Stimulated activated CD8-positive, alpha-beta memory T cell treated with anti-CD3 and anti-CD28 coated beads, Interleukin-4, amount 100 ng/mL, for 4 hours (primary cell): ENCODE data around the gene DOHH.

Experiments
- DNase-seq, 2 donors: peaks; one replicate each; pipeline ENCODE4 v3.0.0-alpha.2; 2020; ENCODE audit warnings: low read depth in 2 of 2, low spot score in 1 of 2

Gene DOHH

DNA sequence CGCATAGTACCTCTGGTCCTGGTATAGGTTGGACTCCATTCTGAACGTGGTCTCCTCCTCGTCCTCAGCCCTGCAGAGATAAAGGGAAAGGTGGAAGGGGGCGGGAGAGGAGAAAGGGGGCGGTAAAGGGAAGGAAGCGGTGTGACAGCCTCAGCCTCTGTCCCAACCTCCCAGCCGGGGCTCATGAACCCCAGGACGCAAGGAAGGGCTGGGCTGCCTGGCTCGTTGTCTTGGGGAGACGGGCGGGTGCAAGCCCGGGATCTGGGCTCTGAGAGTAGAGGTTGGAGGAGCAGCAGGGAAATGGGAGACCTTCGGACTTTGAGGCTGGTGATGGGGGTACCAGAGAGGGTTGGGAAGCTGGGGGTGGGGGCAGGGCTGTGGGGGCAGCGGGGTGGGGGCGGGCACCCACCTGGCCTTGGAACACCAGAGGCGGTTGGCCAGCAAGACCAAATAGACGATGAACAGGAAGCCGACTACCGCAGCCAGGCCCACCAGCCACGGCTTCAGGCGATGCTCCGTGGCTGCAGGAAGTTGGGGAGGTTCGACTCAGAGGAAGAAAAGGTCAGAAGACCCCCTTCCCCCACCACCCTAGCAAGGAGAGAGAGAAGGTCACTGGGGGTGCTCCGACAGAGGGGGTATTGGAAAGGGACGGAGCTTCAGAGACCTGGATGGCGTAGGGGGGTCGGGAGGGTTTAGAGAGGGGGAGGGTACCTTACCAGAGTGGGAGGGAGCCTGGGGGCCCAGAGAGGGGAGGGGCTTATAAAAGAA is 21.9 kb downstream of the DOHH start:
- no peak for DNase-seq

DNA sequence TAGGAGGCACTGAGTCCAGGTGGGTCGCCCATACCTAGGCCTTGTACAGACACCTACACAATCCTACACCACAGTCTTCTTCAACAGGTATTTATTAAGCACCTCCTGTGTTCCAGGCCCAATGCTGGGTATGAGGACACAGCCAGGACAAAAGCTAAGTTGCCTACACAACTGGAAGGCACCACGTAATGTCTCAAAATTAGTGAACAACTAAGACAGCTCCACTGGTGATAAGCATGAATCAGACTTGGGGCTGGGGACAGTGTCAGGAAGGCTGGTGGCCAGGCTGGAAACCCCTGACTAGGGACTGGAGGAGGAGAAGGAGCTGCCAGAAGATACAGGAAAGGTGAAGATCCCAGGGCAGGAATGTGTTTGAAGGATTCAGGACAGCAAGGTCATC is 22.5 kb downstream of the DOHH start:
- no peak for DNase-seq

DNA sequence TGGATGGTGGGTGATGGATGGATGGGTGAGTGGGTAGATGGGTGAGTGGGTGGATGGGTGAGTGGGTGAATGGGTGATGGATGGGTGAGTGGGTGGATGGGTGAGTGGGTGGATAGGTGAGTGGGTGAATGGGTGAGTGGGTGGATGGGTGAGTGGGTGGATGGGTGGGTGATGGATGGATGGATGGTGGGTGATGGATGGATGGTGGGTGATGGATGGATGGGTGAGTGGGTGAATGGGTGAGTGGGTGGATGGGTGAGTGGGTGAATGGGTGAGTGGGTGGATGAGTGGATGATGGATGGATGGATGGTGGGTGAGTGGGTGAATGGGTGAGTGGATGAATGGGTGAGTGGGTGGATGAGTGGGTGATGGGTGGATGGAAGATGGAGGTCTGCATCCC is 23.0 kb downstream of the DOHH start:
- DNase-seq, result no peak

DNA sequence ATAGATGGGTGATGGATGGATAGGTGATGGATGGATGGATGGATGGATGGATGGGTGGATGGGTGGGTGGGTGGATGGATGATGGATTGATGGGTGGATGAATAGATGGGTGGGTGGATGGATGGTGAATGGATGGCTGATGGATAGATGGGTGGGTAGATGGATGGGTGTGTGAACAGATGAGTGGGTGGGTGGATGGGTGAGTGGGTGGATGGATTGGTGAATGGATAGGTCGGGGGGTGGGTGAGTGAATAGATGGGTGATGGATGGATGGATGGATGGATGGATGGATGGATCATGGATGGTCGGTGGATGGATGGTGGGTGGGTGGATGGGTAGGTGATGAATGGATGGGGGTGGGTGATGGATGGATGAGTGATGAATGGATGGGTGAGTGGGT is 23.6 kb downstream of the DOHH start:
- DNase-seq, result no peak

DNA sequence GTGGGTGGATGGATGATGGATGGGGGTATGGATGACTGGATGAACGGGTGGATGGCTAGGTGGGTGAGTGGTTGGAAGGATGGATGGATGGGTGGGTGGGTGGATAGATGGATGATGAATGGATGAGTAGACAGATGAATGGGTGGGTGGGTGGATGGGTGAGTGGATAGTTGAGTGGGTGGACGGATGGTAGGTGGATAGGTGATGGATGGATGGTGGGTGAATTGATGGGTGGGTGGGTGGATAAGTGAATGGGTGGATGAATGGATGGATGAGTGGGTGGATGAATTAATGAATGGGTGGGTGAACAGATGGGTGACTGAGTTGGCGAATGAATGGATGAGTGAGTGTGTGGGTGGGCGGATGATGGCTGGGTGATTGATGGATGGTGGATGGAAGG is 25.0 kb downstream of the DOHH start:
- DNase-seq, result no peak

DNA sequence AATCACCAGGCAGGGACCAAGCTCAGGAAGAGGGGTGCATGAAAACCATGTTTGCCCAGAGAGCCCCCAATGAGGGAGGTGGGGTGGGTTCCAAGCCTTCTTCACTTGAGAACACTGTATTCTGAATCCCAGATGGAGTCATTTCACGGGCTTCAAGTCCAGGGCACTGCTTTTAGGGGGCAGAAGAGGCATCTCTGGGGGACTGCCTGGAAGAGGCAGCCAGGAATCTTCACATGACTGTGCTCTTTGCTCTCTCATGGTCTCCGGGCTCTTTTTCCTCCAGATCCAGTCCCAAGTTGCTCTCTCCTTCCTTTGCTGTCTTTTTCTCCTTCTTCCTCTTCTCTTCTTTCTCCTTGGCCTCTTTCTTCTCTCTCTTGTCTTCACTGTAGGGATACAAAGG is 25.9 kb downstream of the DOHH start:
- no peak for DNase-seq

DNA sequence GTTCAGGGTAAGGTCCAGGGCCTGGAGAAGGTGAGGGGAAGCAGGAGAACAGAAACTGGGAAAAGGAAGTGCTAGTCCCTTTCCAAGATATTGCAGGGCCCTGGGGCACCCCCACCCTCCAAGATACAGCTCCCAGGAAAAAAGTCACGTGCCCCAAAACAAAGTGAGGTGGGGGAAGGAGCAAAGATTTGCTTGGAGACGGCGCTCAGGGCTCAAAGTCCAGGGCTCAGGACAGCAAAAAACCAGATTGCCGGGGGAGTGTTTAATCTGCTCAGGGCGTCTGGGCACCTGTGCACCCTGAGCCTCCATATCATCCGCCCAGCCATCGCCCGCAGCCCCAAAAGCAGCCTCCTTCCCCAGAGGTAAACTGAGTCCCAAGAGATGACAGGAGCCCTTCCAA is 26.5 kb downstream of the DOHH start:
- DNase-seq, result no peak

DNA sequence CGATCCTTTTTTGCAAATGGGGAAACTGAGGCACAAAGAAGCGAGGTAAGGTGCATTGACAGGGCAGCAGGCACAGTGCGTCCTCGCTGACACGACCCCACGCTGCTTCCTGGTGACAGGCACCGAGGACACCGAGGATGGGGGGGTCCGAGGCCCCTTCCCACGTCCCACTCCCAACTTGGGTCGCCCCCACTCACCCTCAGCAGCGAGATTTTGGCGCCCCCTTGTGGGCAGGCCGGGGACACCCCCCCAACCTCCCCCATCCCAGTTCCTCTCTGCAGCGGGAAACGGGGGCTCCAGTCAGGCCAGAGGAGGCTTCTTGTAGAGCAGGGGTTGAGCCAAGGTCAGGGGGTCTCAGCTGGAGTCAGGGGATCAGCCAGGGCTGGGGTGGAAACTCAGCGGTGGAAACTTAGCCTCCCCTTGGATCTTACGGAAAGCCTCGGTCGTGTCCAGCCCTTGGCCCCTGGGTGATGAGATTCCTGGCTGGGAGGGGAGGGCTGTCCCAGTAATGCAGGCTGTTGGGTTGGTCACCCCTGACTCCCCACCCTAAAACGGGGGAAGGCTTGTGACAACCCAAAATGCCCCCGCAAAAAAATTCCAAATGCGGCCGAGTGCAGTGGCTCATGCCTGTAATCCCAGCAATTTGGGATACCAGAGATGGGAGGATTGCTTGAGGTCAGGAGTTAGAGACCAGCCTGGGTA is 28.4 kb downstream of the DOHH start:
- no peak for DNase-seq

DNA sequence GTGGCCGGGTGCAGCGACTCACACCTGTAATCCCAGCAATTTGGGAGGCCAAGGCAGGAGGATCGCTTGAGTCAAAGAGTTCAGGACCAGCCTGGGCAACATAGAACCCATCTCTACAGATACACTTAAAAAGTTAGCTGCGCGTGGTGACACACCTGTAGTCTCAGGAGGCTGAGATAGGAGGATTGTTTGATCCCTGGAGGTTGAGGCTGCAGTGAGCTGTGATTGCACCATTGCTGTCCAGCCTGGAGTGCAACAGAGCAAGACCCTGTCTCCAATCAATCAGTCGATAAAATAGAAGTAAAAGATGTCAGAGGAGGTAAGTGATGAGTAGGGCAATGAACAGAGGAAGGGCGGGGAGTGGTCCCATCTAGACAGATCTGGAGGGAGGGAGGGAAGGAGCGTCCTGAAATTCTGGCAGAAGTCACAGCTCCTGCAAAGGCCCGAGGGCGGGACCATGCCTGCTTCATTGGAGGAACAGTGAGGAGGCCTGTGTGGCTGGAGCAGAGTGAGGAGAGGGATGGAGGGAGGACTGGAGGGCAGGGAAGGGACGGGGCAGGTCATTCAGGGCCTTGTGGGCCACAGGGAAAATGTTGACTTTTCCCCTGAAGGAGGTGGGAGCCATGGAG is 29.9 kb downstream of the DOHH start:
- no peak for DNase-seq

DNA sequence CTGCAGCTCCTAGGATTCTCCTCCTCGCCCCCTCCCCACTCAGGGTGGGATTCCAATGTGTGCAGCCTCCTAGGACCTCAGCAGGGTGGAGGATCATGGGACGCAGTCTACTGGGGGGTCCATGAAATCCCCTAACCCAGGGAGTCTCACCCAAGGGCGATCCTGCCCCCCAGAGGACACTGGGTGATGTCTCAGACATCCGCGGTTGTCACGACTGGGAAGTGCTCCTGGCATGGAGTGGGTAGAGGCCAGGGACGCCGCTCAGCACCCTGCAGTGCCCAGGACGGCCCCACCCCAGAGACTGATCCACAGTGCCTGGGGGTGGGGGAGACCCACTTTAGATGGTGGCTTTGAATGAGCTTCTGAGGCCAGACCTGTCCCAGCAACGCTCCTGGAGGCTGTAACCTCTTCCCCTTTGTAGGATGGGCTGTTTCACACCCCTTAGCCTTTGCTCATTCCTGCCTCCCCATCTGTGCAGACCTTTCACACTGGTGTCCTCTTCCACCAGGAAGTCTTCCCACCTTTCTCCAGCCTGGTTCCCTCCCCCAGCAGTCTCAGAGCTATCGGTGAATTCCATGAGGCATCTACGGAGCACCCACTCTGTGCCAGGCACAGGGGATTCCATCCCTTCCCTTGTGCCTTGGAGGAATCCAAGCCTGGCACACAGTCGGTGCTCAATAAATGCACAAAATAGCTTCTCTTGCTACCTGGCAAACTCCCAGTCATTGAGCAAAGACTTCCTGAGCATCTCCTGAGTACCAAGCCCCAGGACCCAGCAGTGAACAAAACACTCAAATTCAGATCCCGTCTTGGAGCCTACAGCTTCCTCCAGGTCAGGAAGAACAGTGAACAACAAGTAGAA is 30.6 kb downstream of the DOHH start:
- DNase-seq, result no peak

DNA sequence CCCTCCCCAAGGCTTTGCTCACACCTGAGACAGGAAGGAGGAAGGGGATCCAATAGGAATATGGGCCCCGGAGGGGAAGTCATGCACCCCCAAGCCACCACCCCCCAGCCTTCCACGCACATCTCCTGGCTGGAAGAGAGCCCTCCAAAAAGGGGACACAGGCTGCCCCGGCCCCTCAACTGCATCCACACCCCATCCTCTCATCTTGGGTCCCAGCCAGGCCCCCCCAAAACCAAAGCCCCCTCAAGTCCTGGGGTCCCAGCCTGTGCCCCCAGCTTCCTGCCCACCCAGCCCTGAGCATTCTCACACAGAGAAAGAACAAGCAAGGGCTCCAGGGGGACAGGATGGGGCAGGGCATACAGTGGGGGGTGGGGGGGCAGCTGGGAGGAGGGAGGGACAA is 32.3 kb downstream of the DOHH start:
- DNase-seq, result no peak

DNA sequence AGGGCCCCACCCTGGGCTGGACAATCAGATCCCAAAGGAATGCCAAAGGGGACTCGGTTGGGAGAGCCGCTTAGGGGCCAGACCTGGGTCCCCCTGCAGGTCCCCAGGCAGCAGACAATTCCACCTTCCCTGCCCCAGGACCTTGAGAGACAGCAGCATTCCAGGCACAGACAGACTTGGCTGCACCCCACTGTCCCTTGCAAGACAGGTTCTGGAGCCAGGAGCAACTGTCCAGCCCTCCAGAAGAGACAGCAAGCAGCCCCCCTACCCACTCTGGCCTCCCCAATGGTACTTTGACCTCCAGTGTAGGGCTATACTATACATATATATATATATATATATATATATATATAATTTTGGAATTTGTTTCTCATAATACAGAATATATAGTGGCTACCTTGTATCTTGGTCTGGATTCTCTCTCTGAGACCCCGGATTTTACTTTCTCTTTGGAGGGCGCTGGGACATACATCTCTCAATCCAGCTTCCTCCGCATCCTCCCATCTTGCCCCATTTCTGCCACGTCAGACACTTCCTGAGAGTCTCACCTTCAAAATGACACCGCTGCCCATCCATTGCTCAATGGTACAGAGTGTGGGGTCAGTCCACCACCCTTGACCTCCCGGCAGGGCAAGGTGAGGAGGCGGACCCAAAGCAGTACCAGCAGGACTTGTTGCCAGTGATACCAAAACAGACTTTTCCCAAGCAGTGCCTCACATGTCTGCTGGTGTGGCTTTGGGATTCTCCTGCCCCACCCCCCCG is 32.9 kb downstream of the DOHH start:
- no peak for DNase-seq

DNA sequence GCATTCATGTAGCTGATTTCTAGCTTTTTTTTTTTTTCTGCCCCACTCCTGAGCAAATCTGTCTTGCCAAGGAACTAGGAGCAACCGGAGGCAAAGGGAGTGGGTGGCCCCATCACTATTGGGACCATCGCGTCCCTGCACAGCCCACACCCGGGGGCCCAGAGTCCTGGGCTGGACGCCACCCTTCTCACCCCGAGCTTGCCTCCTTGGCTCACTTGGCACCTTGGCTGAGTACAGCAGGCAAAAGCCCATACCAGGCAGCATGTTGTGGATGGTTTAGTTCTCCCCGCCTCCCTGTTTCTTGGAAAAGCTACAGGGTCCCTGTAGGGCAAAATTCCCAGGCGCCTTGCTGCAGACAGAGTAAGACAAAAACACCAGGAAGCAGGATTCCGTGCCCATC is 33.8 kb downstream of the DOHH start:
- DNase-seq, result no peak

DNA sequence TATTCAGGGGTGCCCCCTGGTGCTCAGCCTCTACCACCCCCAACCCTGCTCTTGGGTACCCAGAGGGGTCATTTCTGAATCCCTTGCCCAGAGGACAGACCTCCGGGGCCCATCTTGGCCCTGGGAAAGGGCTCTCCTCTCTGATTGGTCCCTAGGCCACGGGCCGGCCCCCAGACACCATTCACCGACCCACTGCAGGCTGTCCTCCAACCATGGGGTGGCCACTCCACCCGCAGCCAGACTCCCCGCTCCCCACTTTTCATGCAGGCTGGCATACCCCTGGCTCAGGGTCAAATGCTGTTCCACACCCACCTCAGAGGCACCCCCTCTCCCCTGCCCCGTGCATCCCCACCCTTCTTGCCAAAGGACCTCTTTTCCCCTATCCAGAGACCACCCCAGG is 34.9 kb downstream of the DOHH start:
- no peak for DNase-seq

DNA sequence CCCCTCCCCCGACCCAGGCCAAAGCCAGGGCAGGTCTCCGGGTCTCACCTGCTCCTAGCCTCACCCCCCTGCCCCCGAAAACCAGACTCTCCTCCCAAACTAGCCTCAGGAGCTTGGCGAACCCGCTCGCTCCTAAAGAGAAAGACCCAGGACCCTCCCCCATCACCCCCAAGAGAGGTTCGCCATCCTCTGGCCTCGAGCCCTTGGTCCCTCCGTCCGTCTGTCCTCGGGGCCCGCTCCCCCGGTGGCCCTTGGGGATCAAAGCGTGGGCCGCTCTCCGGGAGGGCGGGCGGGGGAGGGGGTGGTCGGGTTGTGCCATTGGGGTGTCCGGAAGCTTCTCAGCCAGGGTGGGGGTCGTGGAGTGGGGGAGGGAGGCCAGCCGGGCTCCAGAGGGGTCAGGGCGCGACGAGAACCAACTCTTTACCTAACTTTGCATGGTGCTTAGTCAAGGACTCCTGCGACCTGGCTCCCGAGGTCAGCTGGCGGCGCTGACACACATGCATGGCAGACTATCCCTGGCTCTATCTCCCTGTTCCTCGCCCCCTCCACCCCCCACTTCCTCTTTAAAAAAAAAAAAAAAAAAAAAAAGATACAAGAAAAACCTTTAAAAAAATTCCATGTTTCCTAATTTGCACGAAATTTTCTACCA is 35.8 kb downstream of the DOHH start:
- no peak for DNase-seq

DNA sequence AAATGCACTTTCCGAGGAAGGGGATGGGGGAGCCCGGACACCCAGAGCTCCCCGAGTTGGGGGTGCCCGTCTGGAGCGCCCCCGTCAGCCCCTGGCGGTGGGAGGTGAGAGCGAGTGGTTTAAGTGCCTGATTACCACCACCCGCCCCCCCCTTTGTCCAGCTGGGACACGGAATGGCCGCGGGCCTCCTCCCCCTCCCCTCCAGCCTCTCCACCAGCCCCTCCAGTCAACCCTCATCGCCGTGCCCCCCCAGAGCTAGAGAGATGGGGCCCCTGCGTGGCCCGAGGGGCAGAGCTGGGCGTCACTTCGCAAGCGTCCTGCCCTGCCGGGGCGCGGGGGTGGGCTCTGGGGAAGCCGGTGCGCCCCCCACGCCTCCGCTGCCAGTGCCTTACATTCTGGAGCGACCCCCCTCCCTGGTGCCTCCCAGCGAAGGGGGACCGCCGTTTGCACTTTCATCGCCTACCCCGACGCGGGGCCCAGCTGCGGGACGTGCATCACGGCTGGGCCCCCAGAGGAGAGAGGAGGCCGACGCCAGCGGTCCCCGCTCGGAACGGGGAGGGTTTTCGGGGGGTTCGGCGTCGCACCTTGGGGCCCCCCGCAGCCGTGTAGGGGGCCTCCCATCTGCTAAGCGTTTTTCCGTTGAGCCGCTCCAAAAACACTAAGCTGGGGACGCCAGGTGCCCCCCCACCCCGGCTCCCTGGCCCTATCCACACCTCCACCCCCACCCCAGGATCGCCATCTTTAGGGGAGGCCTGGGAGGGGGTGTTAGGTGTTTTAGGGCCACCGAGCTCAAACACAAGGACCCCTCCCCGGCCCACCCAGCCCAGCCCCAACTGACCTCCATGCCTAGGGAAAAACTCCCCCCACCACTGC is 36.5 kb downstream of the DOHH start:
- DNase-seq, result no peak

DNA sequence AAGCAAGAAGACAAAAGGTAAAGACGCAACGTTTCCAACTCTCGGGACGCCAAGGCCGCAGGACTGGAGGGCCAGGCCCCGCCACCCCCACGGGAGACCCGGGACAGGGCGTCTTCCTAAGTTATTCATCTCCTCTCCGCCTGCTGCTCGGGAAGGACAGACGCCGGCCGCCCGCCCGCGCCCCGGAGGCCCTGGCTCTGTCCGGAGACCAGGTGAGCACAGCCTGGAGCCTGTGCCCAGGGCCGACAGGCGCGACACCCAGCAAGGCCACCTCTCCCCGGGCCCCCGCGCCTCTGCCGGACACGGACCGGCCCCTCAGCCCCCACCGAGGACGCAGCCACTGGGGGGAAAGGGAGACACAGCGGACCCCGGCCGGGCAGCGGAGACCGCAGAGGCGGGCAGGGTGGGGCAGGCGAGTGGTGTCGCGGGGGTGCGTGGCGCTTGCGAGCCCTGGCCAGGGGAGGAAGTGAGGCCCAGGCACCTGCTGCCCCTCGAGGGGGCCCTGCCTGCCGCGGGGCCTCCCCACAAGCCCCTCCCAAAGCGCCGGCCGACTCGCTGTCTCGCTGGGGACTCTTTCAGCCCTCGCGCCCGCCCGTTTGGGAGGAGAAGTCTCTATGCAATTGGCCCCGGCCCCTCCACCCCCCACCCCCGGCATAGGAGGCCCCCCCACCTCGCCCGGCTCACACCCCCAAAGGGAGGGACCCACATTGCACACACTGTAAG is 37.3 kb downstream of the DOHH start:
- DNase-seq, result no peak

DNA sequence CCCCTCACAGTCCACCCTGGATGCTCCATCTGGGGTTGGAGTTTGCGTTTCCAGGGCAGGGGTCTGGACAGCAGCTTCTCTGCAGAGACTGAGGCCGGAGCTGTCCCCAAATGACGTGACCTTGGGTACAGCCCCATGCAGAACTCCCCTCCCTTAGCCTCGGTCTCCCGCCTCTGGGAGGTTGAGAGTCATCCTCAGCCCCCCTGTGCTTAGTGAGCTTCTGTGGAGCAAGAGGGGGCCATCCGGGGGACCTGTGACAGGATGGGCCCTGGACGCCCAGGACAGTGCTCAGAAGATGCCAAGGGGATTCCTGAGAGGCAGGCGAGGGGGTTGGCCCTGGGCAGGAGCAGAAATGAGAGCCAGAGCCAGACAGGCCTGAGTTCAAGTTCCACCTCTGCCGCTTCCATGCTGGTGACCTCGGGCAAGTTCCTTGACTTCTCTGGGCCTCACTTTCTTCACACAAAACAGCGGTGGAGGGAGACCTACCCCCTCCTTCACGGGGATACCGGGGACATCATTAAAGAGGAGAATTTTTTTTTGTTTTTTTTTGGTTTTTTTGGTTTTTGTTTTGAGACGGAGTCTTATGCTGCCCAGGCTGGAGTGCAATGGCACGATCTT is 40.4 kb downstream of the DOHH start:
- no peak for DNase-seq
